Mesenchymal stem cell (in vitro differentiated cells and primary cell): ENCODE data around the gene TANC1.

Experiments used
- DNase-seq: peaks from one replicate; pipeline ENCODE4 v3.0.0-alpha.2; 2013
- H2AFZ ChIP-seq: one replicate; pipeline ENCODE4 v1.6.1; 2013; ENCODE audit warnings: low read depth, mild to moderate bottlenecking, control low read depth, inconsistent platforms, low read length, moderate library complexity
- H2AK5ac ChIP-seq: 2 replicates; pipeline ENCODE4 v1.6.1; 2013; ENCODE audit warnings: low read length, moderate library complexity, mild to moderate bottlenecking, inconsistent platforms; ENCODE audit not compliant: severe bottlenecking
- H2BK120ac ChIP-seq: one replicate; pipeline ENCODE4 v1.6.1; 2013; ENCODE audit warnings: low read depth, mild to moderate bottlenecking, inconsistent platforms, low read length, moderate library complexity
- H2BK12ac ChIP-seq, 2 experiments: one replicate each; pipeline ENCODE4 v1.6.1; 2013; ENCODE audit warnings: inconsistent platforms in 2 of 2, low read length in 2 of 2, mild to moderate bottlenecking in 2 of 2, moderate library complexity in 2 of 2, control low read depth in 1 of 2
- H2BK15ac ChIP-seq: one replicate; pipeline ENCODE4 v1.6.1; 2013; ENCODE audit warnings: mild to moderate bottlenecking, low read depth, inconsistent platforms; ENCODE audit not compliant: poor library complexity, severe bottlenecking
- H2BK5ac ChIP-seq: 2 replicates; pipeline ENCODE4 v1.6.1; 2013; ENCODE audit warnings: low read depth, mild to moderate bottlenecking, low read length, control low read depth, inconsistent platforms; ENCODE audit not compliant: poor library complexity, severe bottlenecking
- H3K14ac ChIP-seq, 2 experiments: one replicate each; pipeline ENCODE4 v1.6.1; 2013; ENCODE audit warnings: inconsistent platforms in 2 of 2, low read length in 2 of 2, control low read depth in 1 of 2, mild to moderate bottlenecking in 1 of 2, moderate library complexity in 1 of 2
- H3K18ac ChIP-seq, 2 experiments: one replicate each; pipeline ENCODE4 v1.6.1; 2013; ENCODE audit warnings: inconsistent platforms in 2 of 2, low read length in 2 of 2, control low read depth in 1 of 2, low read depth in 1 of 2, mild to moderate bottlenecking in 1 of 2
- H3K23ac ChIP-seq, 2 experiments: one replicate each; pipeline ENCODE4 v1.6.1; 2013; ENCODE audit warnings: inconsistent platforms in 2 of 2, low read length in 2 of 2, mild to moderate bottlenecking in 2 of 2, moderate library complexity in 2 of 2, control low read depth in 1 of 2
- H3K27ac ChIP-seq: 2 replicates; pipeline ENCODE4 v1.5.1; 2013; ENCODE audit warnings: mild to moderate bottlenecking, moderate library complexity, low read length, control low read depth, inconsistent platforms; ENCODE audit not compliant: poor library complexity, severe bottlenecking
- H3K27me3 ChIP-seq, 2 experiments: 2 replicates each; pipeline versions ENCODE4 v1.6.1 to v1.7.0; 2013; ENCODE audit warnings: low read length in 2 of 2, mild to moderate bottlenecking in 2 of 2, moderate library complexity in 2 of 2, control low read depth in 1 of 2, inconsistent platforms in 1 of 2; ENCODE audit not compliant: control insufficient read depth in 1 of 2, insufficient read depth in 1 of 2
- H3K36me3 ChIP-seq, 2 experiments: 2 replicates each; pipeline versions ENCODE4 v1.6.1 to v1.7.0; 2013; ENCODE audit warnings: low read length in 2 of 2, control low read depth in 1 of 2, inconsistent platforms in 1 of 2, low read depth in 1 of 2, mild to moderate bottlenecking in 1 of 2; ENCODE audit not compliant: insufficient read depth in 2 of 2, control insufficient read depth in 1 of 2
- H3K4ac ChIP-seq, 2 experiments: one replicate each; pipeline ENCODE4 v1.6.1; 2013; ENCODE audit warnings: inconsistent platforms in 2 of 2, low read length in 2 of 2, mild to moderate bottlenecking in 2 of 2, moderate library complexity in 2 of 2, control low read depth in 1 of 2, low read depth in 1 of 2
- H3K4me1 ChIP-seq: 2 replicates; pipeline ENCODE4 v1.6.1; 2013; ENCODE audit warnings: low read depth, low read length, control low read depth; ENCODE audit not compliant: control insufficient read depth, insufficient read depth
- H3K4me2 ChIP-seq: 2 replicates; pipeline ENCODE4 v1.6.1; 2013; ENCODE audit warnings: low read length, mild to moderate bottlenecking, inconsistent platforms; ENCODE audit not compliant: poor library complexity, severe bottlenecking
- H3K4me3 ChIP-seq, 2 experiments: 2 replicates each; pipeline versions ENCODE4 v1.5.1 to v1.7.0; 2013; ENCODE audit warnings: low read length in 2 of 2, mild to moderate bottlenecking in 2 of 2, control low read depth in 1 of 2, low read depth in 1 of 2; ENCODE audit not compliant: insufficient read depth in 1 of 2
- H3K79me1 ChIP-seq: replicated peaks from 2 replicates; pipeline ENCODE4 v1.6.1; 2013; ENCODE audit warnings: mild to moderate bottlenecking, control low read depth, low read length, inconsistent platforms; ENCODE audit not compliant: poor library complexity, severe bottlenecking
- H3K9ac ChIP-seq: 2 replicates; pipeline ENCODE4 v1.7.0; 2013; ENCODE audit warnings: mild to moderate bottlenecking, low read length, moderate library complexity
- H3K9me3 ChIP-seq: 2 replicates; pipeline ENCODE4 v1.7.0; 2013; ENCODE audit warnings: mild to moderate bottlenecking, low read length; ENCODE audit not compliant: control insufficient read depth
- H4K8ac ChIP-seq: one replicate; pipeline ENCODE4 v1.6.1; 2013; ENCODE audit warnings: inconsistent platforms, mild to moderate bottlenecking, low read length, moderate library complexity
- H4K91ac ChIP-seq: one replicate; pipeline ENCODE4 v1.6.1; 2013; ENCODE audit warnings: mild to moderate bottlenecking, low read length, inconsistent platforms
- WGBS: methylation state at CpG from one replicate; pipeline ENCODE4 v1.1.7; 2013; ENCODE audit warnings: mixed read lengths; 5-methylcytosine and 5-hydroxymethylcytosine counted together

TANC1 gene

GRCh38 chr2:159010963-159011362 lies 42.5 kb downstream of the TANC1 start:
- peak overlapping the region; percentile 24 for H3K27ac ChIP-seq
- H3K23ac ChIP-seq = no peak overlapping the region
- peaks cover 32% of the 10 kb centered on the region for H3K79me1 ChIP-seq
- no peak overlapping the region for H4K91ac ChIP-seq
- no peak overlapping the region for H2BK5ac ChIP-seq
- no peak overlapping the region for H4K8ac ChIP-seq
- H2BK15ac ChIP-seq = no peak overlapping the region
- H3K4me1 ChIP-seq = peaks cover 2% of the 10 kb centered on the region
- H3K9me3 ChIP-seq = peaks cover 16% of the 10 kb centered on the region
- no peak overlapping the region for H2BK12ac ChIP-seq
- H3K14ac ChIP-seq = no peak overlapping the region
- H2AK5ac ChIP-seq = no peak overlapping the region
- no peak overlapping the region for H3K4me3 ChIP-seq
- peaks cover 2 to 17% of the 10 kb centered on the region in 2 experiments for H3K36me3 ChIP-seq
- H3K4ac ChIP-seq = no peak overlapping the region
- no peak overlapping the region for H3K4me2 ChIP-seq
- no peak overlapping the region for H2AFZ ChIP-seq
- DNase-seq = peak; percentile 38
- H3K27me3 ChIP-seq = no peaks in the 10 kb centered on the region
- no peak overlapping the region for H2BK120ac ChIP-seq
- no peak overlapping the region for H3K18ac ChIP-seq
- no peak overlapping the region for H3K9ac ChIP-seq

GRCh38 chr2:159012142-159012541 lies 43.7 kb downstream of the TANC1 start:
- Histone ChIP-seq H3K4me2 (no peak overlapping the region), H3K27me3 (no peaks in the 10 kb centered on the region), H3K27ac (no peak overlapping the region), H4K8ac (no peak overlapping the region), H3K23ac (no peak overlapping the region), H3K9me3 (peaks cover 23% of the 10 kb centered on the region), H3K4me3 (no peak overlapping the region), H4K91ac (no peak overlapping the region), H2BK120ac (no peak overlapping the region), H2AK5ac (no peak overlapping the region), H3K4me1 (peaks cover 2% of the 10 kb centered on the region), H3K18ac (no peak overlapping the region), H3K79me1 (peaks cover 33% of the 10 kb centered on the region), H2BK5ac (no peak overlapping the region), H2BK12ac (no peak overlapping the region), H3K36me3 (peaks cover 2 to 15% of the 10 kb centered on the region in 2 experiments), H3K14ac (no peak overlapping the region), H2BK15ac (no peak overlapping the region), H3K4ac (no peak overlapping the region), H3K9ac (peak overlapping the region; percentile 22), H2AFZ (no peak overlapping the region)
- no peak for DNase-seq
- WGBS = 100% methylated on average over 2 of the region's 4 CpGs

GRCh38 chr2:159013103-159013502 lies 44.7 kb downstream of the TANC1 start:
- peaks cover 0 to 12% of the 10 kb centered on the region in 2 experiments for H3K36me3 ChIP-seq
- no peak for DNase-seq
- no peak overlapping the region for H3K9ac ChIP-seq
- H2BK15ac ChIP-seq = no peak overlapping the region
- H3K14ac ChIP-seq = no peak overlapping the region
- peaks cover 2% of the 10 kb centered on the region for H3K4me1 ChIP-seq
- H3K4me3 ChIP-seq = no peak overlapping the region
- H3K27me3 ChIP-seq = no peaks in the 10 kb centered on the region
- H3K23ac ChIP-seq = no peak overlapping the region
- H2AK5ac ChIP-seq = no peak overlapping the region
- peaks cover 25% of the 10 kb centered on the region for H3K9me3 ChIP-seq
- H3K79me1 ChIP-seq = peaks cover 31% of the 10 kb centered on the region
- no peak overlapping the region for H3K27ac ChIP-seq
- 93% methylated on average over 2 of the region's 3 CpGs for WGBS
- no peak overlapping the region for H2BK5ac ChIP-seq
- no peak overlapping the region for H2BK120ac ChIP-seq
- no peak overlapping the region for H3K4ac ChIP-seq
- no peak overlapping the region for H2AFZ ChIP-seq
- H4K91ac ChIP-seq = no peak overlapping the region
- H4K8ac ChIP-seq = no peak overlapping the region
- H2BK12ac ChIP-seq = no peak overlapping the region
- H3K4me2 ChIP-seq = no peak overlapping the region
- H3K18ac ChIP-seq = no peak overlapping the region

GRCh38 chr2:159015174-159015573 lies 46.7 kb downstream of the TANC1 start:
- Histone ChIP-seq H2AFZ (no peak overlapping the region), H2BK12ac (no peak overlapping the region), H2BK5ac (no peak overlapping the region), H4K91ac (no peak overlapping the region), H3K36me3 (peaks cover 0 to 15% of the 10 kb centered on the region in 2 experiments), H2AK5ac (no peak overlapping the region), H3K4ac (no peak overlapping the region), H3K27me3 (no peaks in the 10 kb centered on the region), H3K9me3 (peaks cover 25% of the 10 kb centered on the region), H3K14ac (no peak overlapping the region), H2BK120ac (no peak overlapping the region), H2BK15ac (no peak overlapping the region), H3K18ac (no peak overlapping the region), H3K4me1 (peaks cover 3% of the 10 kb centered on the region), H4K8ac (no peak overlapping the region), H3K4me3 (peak overlapping the region in 1 of 2 experiments; percentile 23), H3K4me2 (no peak overlapping the region), H3K23ac (no peak overlapping the region), H3K27ac (no peak overlapping the region), H3K79me1 (peaks cover 39% of the 10 kb centered on the region), H3K9ac (no peak overlapping the region)
- no peak for DNase-seq
- WGBS = 100% methylated on average over 2 of the region's 2 CpGs
